Osteoblast (primary cell): ENCODE measurements around the gene POLE. TPM values are rescaled to one million over a fixed set of nuclear protein-coding genes. Genes with fewer than 3 reads are reported as not detected.
"Not testable (repeated sequence)": the region's sequence is repeated elsewhere in the genome, so short reads cannot be mapped to it uniquely, and the experiment has no call there.

Experiments
- DNase-seq: peaks from one replicate; pipeline ENCODE4 v3.0.0; 2011; ENCODE audit warnings: low spot score, mixed read lengths; ENCODE audit not compliant: insufficient read length; ENCODE audit errors: missing footprints
- H2AFZ ChIP-seq: 2 replicates; pipeline ENCODE4 v1.6.0; 2011; ENCODE audit warnings: mild to moderate bottlenecking, low read length
- H3K27ac ChIP-seq: 2 replicates; pipeline ENCODE4 v1.5.1; 2011; ENCODE audit warnings: mild to moderate bottlenecking, low read depth, low read length, moderate library complexity
- H3K27me3 ChIP-seq: 2 replicates; pipeline ENCODE4 v1.6.0; 2012; ENCODE audit warnings: mild to moderate bottlenecking, control low read depth, inconsistent platforms, low read length, moderate library complexity; ENCODE audit not compliant: insufficient read depth
- H3K36me3 ChIP-seq: 2 replicates; pipeline ENCODE4 v1.5.1; 2011; ENCODE audit warnings: mild to moderate bottlenecking, low read length, control low read depth, moderate library complexity; ENCODE audit not compliant: insufficient read depth
- H3K4me1 ChIP-seq: 2 replicates; pipeline ENCODE4 v1.5.1; 2011; ENCODE audit warnings: mild to moderate bottlenecking, low read length, control low read depth, moderate library complexity; ENCODE audit not compliant: insufficient read depth
- H3K4me2 ChIP-seq: 2 replicates; pipeline ENCODE4 v1.6.0; 2011; ENCODE audit warnings: mild to moderate bottlenecking, low read length; ENCODE audit not compliant: insufficient read depth
- H3K4me3 ChIP-seq: fragments of 200-600 bp; sonication (generic); 3 replicates; pipeline ENCODE4 v1.5.1; 2012; ENCODE audit warnings: mild to moderate bottlenecking, low read length, inconsistent platforms; ENCODE audit not compliant: insufficient read depth
- H3K79me2 ChIP-seq: 2 replicates; pipeline ENCODE4 v1.6.0; 2012; ENCODE audit warnings: mild to moderate bottlenecking, low read length, control low read depth, inconsistent platforms; ENCODE audit not compliant: insufficient read depth
- H3K9me3 ChIP-seq: 2 replicates; pipeline ENCODE4 v1.5.1; 2011; ENCODE audit warnings: low read depth, low read length, control low read depth
- H4K20me1 ChIP-seq: 2 replicates; pipeline ENCODE4 v1.6.0; 2012; ENCODE audit warnings: mild to moderate bottlenecking, low read length, control low read depth; ENCODE audit not compliant: insufficient read depth
- total RNA-seq: library from RNA; depleted of rRNA; stranded (reverse); fragments of >200 nt; gene quantifications from 2 replicates; pipeline ENCODE4 v1.2.3, GENCODE V29; 2012
- TF ChIP-seq, protein P1 (sequence below): IDR thresholded peaks from 2 replicates; pipeline ENCODE4 v1.5.1; 2011; ENCODE audit warnings: mild to moderate bottlenecking, low read depth, low read length, moderate library complexity; ENCODE audit errors: extremely low read depth

The POLE gene
- total RNA-seq, 1 donor = 15.2 TPM

DNA sequence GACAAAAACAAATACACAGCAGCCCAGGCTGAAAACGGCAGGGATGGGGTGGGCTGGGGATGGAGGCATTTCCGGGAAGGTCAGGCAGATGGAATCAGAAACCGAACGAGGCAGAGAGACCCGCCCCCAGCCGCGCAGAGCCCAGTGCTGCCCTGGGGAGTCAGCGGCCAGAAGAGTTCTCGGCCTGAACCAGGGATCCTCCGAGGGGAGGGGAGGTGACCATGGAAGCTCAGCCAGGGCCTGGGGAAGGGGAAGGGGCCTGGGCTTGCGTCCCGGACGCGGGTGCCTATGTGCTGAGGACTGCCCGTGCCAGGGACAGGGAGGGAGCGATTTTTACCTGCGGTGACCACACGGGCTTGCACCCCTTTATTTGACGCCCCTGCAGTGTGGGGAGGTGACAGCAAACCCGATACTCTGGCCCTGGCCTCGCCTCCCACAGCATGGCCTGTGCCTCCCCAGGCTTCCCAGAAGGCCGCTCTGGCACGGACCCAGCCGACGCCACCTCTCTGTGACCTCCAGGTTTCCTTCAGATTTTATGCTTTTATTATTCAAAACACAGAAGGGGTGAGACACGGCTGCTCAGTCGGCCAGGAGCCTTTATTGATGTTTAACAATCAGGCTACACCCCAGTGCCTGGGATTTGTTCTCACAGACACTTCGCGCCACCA, 84.4 kb downstream of the POLE start:
- H3K36me3 ChIP-seq = no peaks in the 10 kb centered on the region
- H3K27me3 ChIP-seq = peaks cover 59% of the 10 kb centered on the region
- H3K27ac ChIP-seq = no peak overlapping the region
- H4K20me1 ChIP-seq = no peaks in the 10 kb centered on the region
- H3K4me3 ChIP-seq = no peak overlapping the region
- peak overlapping the region; percentile 13 for H3K4me2 ChIP-seq
- H3K9me3 ChIP-seq = no peaks in the 10 kb centered on the region
- H3K4me1 ChIP-seq = peaks cover 15% of the 10 kb centered on the region
- TF ChIP-seq, protein P1, sequence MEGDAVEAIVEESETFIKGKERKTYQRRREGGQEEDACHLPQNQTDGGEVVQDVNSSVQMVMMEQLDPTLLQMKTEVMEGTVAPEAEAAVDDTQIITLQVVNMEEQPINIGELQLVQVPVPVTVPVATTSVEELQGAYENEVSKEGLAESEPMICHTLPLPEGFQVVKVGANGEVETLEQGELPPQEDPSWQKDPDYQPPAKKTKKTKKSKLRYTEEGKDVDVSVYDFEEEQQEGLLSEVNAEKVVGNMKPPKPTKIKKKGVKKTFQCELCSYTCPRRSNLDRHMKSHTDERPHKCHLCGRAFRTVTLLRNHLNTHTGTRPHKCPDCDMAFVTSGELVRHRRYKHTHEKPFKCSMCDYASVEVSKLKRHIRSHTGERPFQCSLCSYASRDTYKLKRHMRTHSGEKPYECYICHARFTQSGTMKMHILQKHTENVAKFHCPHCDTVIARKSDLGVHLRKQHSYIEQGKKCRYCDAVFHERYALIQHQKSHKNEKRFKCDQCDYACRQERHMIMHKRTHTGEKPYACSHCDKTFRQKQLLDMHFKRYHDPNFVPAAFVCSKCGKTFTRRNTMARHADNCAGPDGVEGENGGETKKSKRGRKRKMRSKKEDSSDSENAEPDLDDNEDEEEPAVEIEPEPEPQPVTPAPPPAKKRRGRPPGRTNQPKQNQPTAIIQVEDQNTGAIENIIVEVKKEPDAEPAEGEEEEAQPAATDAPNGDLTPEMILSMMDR = no peak
- DNase-seq = no peak
- H2AFZ ChIP-seq = no peak overlapping the region
- H3K79me2 ChIP-seq = no peaks in the 10 kb centered on the region

DNA sequence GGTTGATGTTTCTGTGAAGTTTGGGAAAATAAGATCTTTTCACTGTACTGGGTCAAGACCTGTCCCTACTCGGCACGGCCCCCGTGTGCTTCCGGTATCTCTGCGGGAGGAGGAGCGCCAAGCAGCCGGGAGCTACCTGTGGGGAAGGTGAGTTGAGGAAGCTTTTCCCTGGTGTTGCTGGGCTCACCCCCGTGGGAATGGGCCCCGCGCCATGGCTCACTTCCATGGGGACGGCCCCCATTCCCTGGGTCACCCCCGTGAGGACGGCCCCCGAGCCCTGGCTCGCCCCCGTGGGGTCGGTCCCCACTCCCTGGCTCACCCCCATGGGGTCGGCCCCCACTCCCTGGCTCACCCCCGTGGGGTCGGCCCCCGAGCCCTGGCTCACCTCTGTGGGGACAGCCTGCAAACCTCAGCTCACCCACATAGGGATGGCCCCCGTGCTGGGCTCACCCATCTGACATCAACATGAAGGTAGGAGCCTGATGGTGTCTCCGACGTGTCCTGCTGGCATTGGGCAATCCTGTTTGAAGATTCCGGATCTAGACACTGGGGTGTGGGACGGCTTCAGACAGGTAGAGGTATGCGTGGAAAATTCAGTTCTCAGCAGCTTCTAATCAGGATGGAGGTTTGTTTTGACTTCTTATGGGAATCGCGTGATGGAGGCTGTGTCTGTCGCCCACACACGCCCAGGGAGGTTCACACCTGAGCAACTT, 85.8 kb downstream of the POLE start:
- H3K27me3 ChIP-seq = peaks cover 46% of the 10 kb centered on the region

DNA sequence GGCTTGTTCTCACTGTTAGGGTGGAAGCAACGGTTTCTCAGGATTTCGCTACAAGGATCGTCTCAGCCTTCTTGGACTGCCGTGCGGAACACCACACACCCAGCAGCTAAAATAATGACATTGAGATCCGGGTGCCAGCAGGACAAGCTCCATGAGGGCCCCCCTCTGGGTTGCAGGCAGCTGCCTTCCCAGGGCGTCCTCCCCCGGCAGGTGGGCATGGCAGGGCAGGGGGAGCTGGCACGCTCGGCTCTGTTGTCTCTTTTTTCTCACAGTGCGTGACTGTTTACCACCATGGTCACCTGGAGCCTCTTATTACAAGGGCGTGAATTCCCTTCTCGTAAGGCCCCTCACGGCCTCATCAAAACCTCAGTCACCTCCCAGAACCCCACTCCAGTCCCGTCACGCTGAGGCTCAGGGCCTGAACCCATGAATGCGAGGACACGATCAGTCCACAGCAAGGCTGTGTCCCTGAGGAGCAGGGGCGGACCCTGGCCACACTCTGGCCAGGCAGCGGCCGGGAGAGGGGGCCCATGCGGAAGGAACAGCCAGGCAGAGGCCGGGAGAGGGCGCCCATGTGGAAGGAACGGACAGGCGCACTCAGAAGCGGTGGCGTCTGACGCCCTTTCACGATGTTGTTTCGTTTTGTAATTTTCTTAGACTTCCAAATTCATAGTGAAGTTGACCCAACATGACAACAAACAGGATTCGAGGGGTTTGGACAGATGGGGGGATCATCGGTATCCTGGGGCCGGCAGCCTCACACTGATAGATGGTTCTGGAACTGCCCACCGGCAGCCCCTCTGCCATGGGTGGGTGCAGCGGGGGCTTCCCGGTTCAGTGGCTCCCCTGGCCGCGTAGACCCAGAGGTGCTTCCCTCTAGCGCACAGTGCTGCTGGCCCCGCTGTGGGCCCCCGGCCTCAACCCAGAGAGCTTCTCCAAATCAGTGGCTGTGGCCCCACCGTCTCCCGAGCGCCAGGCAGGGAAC, 86.8 kb downstream of the POLE start:
- Histone ChIP-seq H3K27ac (no peak overlapping the region), H3K79me2 (no peaks in the 10 kb centered on the region), H3K9me3 (no peaks in the 10 kb centered on the region), H3K4me3 (peak overlapping the region; percentile 77), H3K4me2 (peak overlapping the region; percentile 89), H2AFZ (peak overlapping the region; percentile 96), H3K4me1 (peaks cover 8% of the 10 kb centered on the region), H4K20me1 (no peaks in the 10 kb centered on the region), H3K36me3 (no peaks in the 10 kb centered on the region), H3K27me3 (peaks cover 39% of the 10 kb centered on the region)
- peak; percentile 99 for DNase-seq
- TF ChIP-seq, protein P1 = peak; percentile 70

More for the DNA sequence above, 85.8 kb downstream of the POLE start:
- H3K4me1 ChIP-seq = peaks cover 9% of the 10 kb centered on the region
- TF ChIP-seq, protein P1 = no peak
- no peaks in the 10 kb centered on the region for H4K20me1 ChIP-seq
- peak overlapping the region; percentile 89 for H3K4me2 ChIP-seq
- H3K79me2 ChIP-seq = no peaks in the 10 kb centered on the region
- no peak overlapping the region for H3K27ac ChIP-seq
- peak overlapping the region; percentile 77 for H3K4me3 ChIP-seq
- H2AFZ ChIP-seq = peak overlapping the region; percentile 96
- no peaks in the 10 kb centered on the region for H3K36me3 ChIP-seq
- no peaks in the 10 kb centered on the region for H3K9me3 ChIP-seq
- no peak for DNase-seq

DNA sequence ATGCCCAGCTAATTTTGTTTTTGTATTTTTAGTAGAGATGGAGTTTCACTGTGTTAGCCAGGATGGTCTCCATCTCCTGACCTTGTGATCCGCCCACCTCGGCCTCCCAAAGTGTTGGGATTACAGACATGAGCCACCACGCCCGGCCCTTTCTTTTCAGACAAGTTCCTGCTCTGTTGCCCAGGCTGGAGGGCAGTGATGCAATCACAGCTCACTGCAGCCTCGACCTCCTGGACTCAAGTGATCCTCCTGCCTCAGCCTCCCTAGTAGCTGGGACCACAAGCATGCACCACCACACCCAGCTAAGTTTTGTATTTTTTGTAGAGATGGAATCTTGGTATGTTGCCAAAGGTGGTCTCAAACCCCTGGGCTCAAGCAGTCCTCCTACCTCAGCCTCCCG, 87.6 kb downstream of the POLE start:
- H4K20me1 ChIP-seq, DNase-seq, H3K4me2 ChIP-seq, H3K4me3 ChIP-seq, H3K27ac ChIP-seq, H3K79me2 ChIP-seq, H3K9me3 ChIP-seq, H3K4me1 ChIP-seq, H2AFZ ChIP-seq, H3K36me3 ChIP-seq: not testable (repeated sequence)
- H3K27me3 ChIP-seq = peaks cover 32% of the 10 kb centered on the region
